ENCODE results near the gene VIM.

Gene VIM

DNA sequence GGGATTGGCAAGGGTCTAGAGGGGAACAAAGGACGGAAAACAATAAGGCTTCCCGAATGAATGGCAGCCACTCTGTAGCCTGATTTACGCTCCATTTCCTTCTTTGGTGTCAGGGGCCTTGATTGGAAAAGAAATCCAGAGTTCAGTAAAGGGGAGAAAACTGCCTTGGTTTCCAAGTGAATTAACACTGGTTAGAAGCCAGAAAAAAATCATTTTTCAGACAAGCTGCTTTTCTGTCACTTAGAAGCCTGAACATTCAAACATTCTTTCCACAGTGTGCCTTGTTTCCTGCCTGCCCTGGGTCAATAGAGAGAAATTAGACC is 26.3 kb upstream of the VIM start:
- H3K4me1 Mint-ChIP-seq (ENCODE audit: low read depth), result peaks cover 51% of the 10 kb centered on the region
- H3K27ac Mint-ChIP-seq, result peak overlapping the region; percentile 93
- H3K27me3 Mint-ChIP-seq, result no peaks in the 10 kb centered on the region
- no peaks in the 10 kb centered on the region for H3K9me3 Mint-ChIP-seq
- no peaks in the 10 kb centered on the region for H3K36me3 Mint-ChIP-seq (ENCODE audit: low read depth)
- peak overlapping the region; percentile 91 for H3K4me3 Mint-ChIP-seq

DNA sequence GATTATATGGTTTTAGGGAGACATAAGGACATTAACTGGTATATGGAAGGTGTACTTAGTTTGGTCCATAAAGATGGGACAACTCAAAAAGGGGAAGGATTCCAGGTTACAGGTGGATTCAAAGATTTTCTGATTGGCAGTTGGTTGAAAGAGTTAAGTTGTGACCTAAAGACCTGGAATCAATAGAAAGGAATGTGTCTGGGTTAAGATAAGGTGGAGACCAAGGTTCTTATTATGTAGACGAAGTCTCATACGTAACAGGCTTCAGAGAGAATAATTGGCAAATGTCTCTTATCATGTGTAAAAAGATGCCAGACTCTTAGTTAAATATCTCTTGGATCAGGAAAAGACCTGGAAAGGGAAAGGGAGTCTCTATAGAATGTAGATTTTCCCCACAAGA is 25.5 kb upstream of the VIM start:
- Mint-ChIP-seq H3K36me3 (ENCODE audit: low read depth) (no peaks in the 10 kb centered on the region), H3K4me3 (peak overlapping the region; percentile 91), H3K4me1 (ENCODE audit: low read depth) (peaks cover 56% of the 10 kb centered on the region), H3K9me3 (no peaks in the 10 kb centered on the region), H3K27ac (no peak overlapping the region), H3K27me3 (no peaks in the 10 kb centered on the region)

DNA sequence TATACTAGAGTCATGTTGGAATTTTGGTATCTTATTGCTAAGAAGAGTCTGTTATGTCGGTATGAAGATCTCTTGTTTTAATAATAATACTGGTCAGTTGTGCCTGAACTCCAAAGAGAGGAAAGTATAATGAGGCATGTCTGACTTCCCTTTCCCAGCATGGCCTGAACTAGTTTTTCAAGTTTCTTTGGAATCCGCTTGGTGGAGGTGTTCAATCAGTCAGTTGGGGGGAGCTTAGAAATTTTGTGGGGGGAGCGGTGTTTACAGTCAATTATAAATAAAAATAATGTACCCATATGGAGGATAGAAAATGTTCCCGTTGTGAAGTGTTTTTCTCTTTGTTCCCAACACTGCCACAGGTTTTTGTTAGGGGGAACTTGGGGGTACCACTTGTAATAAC is 25.0 kb upstream of the VIM start:
- Mint-ChIP-seq H3K4me1 (ENCODE audit: low read depth) (peaks cover 60% of the 10 kb centered on the region), H3K36me3 (ENCODE audit: low read depth) (no peaks in the 10 kb centered on the region), H3K27me3 (no peaks in the 10 kb centered on the region), H3K9me3 (no peaks in the 10 kb centered on the region), H3K4me3 (no peak overlapping the region), H3K27ac (no peak overlapping the region)

DNA sequence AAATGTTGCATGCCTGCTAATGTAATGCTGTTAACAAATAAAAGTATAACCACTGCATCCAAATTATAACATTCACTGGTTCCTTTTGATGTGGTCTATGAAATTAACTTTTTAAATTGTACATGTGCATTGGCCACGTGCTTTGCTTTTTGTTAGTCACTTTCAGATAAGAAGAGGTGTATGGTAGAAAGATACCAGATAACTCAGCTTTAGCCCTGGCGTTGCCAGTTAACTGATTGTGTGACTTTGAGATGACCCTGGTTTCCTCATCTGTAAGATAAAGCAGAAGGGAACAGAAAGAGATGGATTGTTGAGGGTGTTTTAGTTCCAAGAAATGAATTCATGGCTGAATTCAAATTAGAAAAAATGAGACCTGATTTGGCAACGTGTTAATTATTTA is 24.6 kb upstream of the VIM start:
- no peaks in the 10 kb centered on the region for H3K36me3 Mint-ChIP-seq (ENCODE audit: low read depth)
- H3K27me3 Mint-ChIP-seq, result no peaks in the 10 kb centered on the region
- no peak overlapping the region for H3K27ac Mint-ChIP-seq
- H3K9me3 Mint-ChIP-seq, result no peaks in the 10 kb centered on the region
- H3K4me1 Mint-ChIP-seq (ENCODE audit: low read depth), result peaks cover 63% of the 10 kb centered on the region
- no peak overlapping the region for H3K4me3 Mint-ChIP-seq

DNA sequence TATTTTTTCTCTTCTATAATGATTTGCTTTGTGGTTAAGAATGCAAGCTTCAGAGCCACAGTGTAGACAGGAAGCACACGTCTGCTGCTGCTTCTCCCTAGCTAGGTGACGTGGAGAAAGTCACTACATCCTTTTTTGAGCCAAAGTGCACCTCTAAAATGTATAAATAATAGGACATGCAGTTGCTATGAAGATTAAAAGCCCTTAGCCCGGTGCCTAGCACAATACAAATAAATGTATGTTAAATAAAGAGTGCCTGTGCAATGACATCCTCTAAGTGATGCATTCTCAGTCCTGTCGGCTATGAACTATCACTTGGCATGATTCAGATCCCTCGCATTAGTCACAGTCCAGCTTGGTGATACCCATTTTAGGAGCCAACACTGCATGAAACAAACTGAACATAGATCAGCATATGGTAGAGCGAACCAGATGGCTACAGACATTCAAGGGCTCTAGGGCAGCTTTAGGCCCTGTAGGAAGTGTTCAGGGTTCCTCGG is 21.8 kb upstream of the VIM start:
- Mint-ChIP-seq H3K27ac (peak overlapping the region; percentile 78), H3K36me3 (ENCODE audit: low read depth) (no peaks in the 10 kb centered on the region), H3K27me3 (no peaks in the 10 kb centered on the region), H3K4me1 (ENCODE audit: low read depth) (peaks cover 49% of the 10 kb centered on the region), H3K4me3 (peak overlapping the region; percentile 19), H3K9me3 (no peaks in the 10 kb centered on the region)

DNA sequence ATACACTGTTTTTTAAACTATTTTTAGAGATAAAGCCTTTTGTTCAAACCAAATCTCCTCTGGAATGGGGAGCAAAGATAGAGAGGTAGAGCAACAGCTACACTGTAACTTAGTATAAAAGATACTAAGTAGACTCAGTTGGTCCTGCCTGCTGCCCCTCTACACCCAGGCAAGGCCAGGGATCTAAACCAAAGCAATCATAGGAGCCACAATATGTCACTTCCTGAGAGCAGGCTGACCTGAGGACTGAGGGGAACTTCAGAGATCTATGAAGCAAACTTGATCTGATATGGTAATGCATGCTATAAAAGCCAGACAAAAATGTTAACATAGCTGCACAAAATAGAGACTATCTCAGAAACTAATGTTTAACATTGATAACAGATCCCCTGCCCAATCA is 19.6 kb upstream of the VIM start:
- Mint-ChIP-seq H3K27me3 (no peaks in the 10 kb centered on the region), H3K9me3 (no peaks in the 10 kb centered on the region), H3K4me3 (no peak overlapping the region), H3K36me3 (ENCODE audit: low read depth) (no peaks in the 10 kb centered on the region), H3K27ac (no peak overlapping the region), H3K4me1 (ENCODE audit: low read depth) (peaks cover 45% of the 10 kb centered on the region)

DNA sequence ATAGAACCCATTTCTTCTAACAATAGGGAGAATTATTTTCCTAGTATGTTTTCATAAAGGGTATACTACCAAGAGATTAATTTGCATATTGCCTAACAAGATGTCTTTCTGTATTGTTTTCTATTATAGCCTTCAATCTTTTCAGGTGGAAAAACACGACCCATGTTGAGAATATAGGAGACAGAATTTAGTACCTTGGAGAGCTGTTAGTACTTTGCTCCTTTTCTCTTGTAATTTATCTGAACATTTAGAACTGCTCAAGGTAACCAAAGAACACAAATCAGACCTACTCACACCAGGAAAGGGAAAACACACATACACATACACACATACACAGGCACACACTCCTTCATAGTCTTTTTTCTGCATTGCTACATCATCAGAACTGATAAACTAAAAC is 18.7 kb upstream of the VIM start:
- Mint-ChIP-seq H3K9me3 (no peaks in the 10 kb centered on the region), H3K4me1 (ENCODE audit: low read depth) (peaks cover 43% of the 10 kb centered on the region), H3K27me3 (no peaks in the 10 kb centered on the region), H3K4me3 (no peak overlapping the region), H3K36me3 (ENCODE audit: low read depth) (no peaks in the 10 kb centered on the region), H3K27ac (no peak overlapping the region)

DNA sequence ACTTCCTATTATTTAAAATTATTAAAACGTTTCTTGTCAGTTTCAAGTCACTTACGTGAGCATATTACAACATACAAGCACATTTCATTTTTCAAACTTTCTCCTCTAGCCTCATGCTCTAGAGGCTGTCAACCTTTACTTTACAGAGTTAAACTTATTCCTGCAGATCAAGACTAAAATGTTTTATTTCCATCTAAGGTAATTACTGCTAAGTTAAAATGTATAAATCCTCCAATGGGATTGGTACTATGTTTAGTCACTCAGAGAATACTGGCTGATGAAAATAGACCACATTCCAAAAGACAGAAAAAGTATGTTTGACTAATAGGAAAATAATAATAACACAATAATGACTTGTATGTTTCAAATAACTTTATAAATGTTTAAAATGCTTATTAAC is 18.2 kb upstream of the VIM start:
- Mint-ChIP-seq H3K27ac (no peak overlapping the region), H3K4me1 (ENCODE audit: low read depth) (peaks cover 42% of the 10 kb centered on the region), H3K4me3 (no peak overlapping the region), H3K36me3 (ENCODE audit: low read depth) (peaks cover 4% of the 10 kb centered on the region), H3K27me3 (no peaks in the 10 kb centered on the region), H3K9me3 (no peaks in the 10 kb centered on the region)

DNA sequence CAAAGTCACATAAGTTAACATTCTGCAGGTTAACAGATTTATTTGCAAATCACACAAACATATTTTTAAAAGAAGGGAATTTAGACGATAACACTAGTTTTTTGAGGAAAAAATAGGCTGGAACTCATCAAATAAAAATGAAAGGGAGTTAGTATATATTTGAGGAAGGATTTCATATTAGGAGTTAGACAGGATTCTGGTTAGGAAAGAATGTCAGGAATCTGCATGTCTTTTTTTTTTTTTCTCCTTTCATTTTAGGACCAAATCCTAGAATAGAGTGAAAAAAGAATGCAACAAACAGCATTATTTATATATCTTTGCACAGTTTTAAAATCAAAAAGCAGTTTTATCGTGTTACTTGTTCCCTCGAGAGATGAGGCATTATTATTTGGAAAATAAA is 17.7 kb upstream of the VIM start:
- Mint-ChIP-seq H3K27me3 (no peaks in the 10 kb centered on the region), H3K9me3 (no peaks in the 10 kb centered on the region), H3K4me3 (no peak overlapping the region), H3K4me1 (ENCODE audit: low read depth) (peaks cover 42% of the 10 kb centered on the region), H3K36me3 (ENCODE audit: low read depth) (peaks cover 5% of the 10 kb centered on the region), H3K27ac (no peak overlapping the region)

DNA sequence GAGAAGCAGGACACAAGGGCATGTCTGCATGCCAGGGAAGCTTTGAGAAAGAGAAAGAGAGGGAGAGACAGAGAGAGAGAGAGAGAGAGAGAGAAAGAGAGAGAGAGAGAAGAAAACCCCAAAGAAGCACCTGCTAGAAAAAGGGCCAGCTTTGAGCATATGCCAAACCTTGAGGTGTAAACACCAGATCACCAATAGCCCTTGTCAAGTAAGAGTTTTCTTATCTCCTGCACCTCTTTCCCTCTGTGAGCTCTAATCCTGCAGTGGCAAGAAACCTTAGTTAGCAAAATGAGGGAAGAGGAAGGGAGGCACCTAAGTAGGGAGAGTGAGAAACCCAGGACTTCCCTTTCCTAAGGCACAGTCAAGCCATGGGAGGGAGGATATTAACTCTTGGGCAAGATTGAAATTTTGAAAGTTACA is 15.2 kb upstream of the VIM start:
- Mint-ChIP-seq H3K36me3 (ENCODE audit: low read depth) (peaks cover 5% of the 10 kb centered on the region), H3K4me3 (no peak overlapping the region), H3K9me3 (no peaks in the 10 kb centered on the region), H3K4me1 (ENCODE audit: low read depth) (peaks cover 44% of the 10 kb centered on the region), H3K27ac (peak overlapping the region; percentile 33), H3K27me3 (no peaks in the 10 kb centered on the region)

DNA sequence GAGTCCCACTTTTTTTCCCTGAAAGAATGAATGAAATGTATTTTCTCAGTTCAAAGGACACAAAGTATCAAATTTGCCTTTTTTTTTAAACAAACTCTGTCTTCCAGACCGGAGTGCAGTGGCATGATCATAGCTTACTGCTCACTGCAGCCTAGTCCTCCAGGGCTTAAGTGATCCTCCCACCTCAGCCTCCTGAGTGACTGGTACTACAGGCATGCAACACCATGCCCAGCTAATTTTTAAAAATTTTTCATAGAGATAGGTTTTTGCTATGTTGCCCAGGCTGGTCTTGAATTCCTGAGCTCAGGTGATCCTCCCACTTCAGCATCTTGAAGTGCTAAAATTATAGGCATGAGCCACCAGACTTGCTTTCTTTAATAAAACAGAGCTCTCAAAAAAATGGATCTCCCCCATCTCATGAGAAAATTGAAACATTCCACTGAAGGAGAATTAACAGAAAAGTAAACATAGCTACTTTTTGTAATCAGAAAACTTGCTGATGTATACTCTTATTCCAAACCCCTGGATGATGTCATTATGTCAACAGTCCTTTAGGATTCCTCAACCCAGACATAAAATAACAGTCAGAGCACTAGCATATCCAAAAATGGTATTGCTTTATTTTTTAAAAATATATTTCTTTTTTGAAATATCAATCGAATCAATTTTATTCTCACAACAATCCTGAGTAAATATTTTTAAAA is 14.2 kb upstream of the VIM start:
- H3K36me3 Mint-ChIP-seq (ENCODE audit: low read depth), result peaks cover 5% of the 10 kb centered on the region

DNA sequence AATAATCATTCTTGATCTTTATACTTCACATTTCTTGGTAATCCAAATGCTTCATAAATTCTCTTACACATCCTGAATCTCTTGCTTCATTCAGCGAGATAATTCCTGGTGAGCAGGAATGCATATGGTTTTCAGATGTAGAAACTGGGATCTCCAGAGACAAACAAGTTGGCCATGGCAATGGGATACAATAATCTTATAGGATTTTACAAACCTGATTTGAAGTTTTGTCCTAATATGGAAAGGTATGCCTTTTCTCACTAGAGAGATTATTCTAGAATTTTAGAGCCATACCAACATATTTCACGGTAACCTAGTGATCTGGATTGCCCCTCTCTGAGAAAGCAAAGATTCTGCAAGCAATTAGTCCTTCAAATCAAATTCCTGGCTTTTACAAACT is 13.5 kb upstream of the VIM start:
- Mint-ChIP-seq H3K4me3 (no peak overlapping the region), H3K4me1 (ENCODE audit: low read depth) (peaks cover 49% of the 10 kb centered on the region), H3K36me3 (ENCODE audit: low read depth) (peaks cover 10% of the 10 kb centered on the region), H3K9me3 (no peaks in the 10 kb centered on the region), H3K27ac (peak overlapping the region; percentile 41), H3K27me3 (no peaks in the 10 kb centered on the region)

More for the DNA sequence above, 14.2 kb upstream of the VIM start:
- Mint-ChIP-seq H3K4me3 (no peak overlapping the region), H3K27ac (no peak overlapping the region), H3K9me3 (no peaks in the 10 kb centered on the region), H3K27me3 (no peaks in the 10 kb centered on the region), H3K4me1 (ENCODE audit: low read depth) (peaks cover 45% of the 10 kb centered on the region)

DNA sequence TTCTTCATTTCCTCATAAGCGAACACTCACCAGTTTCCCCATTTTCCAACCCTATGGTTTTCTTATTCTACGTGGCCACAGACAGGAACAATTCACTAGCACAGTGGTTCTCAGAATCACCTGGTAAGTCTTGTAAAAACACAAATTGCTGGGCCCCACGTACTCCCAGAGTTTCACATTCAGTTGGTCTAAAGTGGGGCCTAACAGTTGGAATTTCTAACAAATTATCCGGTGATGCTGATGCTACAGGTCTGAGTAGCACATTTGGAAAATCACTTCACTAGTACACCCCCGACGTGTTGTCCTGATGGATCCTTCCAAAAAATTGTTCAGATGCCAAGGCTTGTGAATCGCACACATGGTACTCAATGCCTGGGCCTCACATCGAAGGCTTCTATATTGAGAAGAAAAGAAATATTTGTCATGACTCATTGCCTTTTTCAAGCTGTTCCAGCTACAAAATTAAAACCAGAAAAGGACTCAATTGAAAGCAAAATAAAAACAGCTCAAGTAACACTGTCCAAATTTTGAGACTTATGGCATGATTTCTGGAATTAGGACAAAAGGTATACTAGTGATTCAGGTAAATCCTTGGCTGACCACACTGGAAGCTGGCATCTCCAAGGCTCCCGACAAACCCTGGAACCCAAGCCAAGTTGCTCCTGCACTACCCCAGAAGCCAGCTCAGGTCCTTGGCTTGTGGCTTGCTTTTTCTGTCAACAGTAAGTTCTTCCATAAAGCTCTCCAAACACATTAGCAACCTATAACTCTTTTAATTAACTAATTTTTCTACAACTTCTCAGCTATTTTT is 12.9 kb upstream of the VIM start:
- Mint-ChIP-seq H3K4me1 (ENCODE audit: low read depth) (peaks cover 49% of the 10 kb centered on the region), H3K27me3 (no peaks in the 10 kb centered on the region), H3K9me3 (no peaks in the 10 kb centered on the region), H3K36me3 (ENCODE audit: low read depth) (peaks cover 10% of the 10 kb centered on the region), H3K4me3 (no peak overlapping the region), H3K27ac (peak overlapping the region; percentile 82)

DNA sequence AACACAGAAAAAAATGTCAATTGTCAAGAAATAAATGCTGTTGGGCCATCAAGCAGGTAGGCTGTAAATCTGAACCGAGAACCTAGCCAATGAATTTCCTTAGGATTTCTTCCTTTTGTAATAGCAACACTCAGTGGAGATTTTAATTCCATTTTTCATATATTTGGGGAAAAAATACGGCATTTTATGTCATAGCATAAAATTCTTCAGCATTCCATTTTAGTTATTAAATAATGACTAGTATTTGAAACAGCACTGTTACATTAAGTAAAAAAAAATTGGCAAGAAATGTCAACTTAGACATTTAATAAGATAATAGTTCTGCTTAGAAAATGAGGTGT is 12.3 kb upstream of the VIM start:
- H3K4me3 Mint-ChIP-seq, result peak overlapping the region; percentile 58
- peak overlapping the region; percentile 82 for H3K27ac Mint-ChIP-seq
- peaks cover 10% of the 10 kb centered on the region for H3K36me3 Mint-ChIP-seq (ENCODE audit: low read depth)
- H3K9me3 Mint-ChIP-seq, result no peaks in the 10 kb centered on the region
- no peaks in the 10 kb centered on the region for H3K27me3 Mint-ChIP-seq
- H3K4me1 Mint-ChIP-seq (ENCODE audit: low read depth), result peaks cover 51% of the 10 kb centered on the region

DNA sequence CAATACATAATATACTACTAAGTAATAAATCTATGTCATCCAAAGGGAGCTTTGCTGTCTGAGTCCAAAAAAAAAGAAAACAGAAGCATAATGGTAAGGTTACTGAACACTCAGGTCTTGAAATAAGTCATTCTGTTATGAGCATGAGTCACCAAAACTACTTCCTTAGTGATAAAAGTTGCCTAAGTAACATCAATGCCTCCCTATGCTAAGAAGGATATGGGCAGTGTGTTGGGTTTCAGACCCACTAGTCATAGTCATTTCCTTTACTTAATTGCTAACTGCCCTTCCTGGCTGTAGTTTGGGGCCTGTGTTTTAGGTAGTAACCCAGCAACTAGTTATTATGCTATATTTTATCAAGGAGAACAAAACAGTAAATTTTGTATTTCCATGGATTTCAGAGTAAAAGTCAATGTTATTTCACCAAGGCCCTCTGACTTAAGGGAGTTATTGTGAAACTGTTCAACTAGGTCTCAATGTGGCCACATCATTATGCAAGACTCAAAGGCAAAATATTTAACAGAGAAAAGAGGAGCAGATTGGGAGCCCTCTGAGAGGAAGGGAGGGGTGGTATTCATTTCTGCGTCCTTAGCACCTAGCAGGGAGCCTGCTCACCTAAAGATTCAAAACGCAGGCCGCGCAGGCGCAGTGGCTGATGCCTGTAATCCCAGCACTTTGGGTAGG is 11.7 kb upstream of the VIM start:
- H3K27ac Mint-ChIP-seq, result peak overlapping the region; percentile 82
- H3K4me3 Mint-ChIP-seq, result peak overlapping the region; percentile 58
- H3K27me3 Mint-ChIP-seq, result no peaks in the 10 kb centered on the region
- peaks cover 55% of the 10 kb centered on the region for H3K4me1 Mint-ChIP-seq (ENCODE audit: low read depth)
- no peaks in the 10 kb centered on the region for H3K9me3 Mint-ChIP-seq
- peaks cover 10% of the 10 kb centered on the region for H3K36me3 Mint-ChIP-seq (ENCODE audit: low read depth)
